ENCODE data around the gene GAS6. TPM values are rescaled to one million over a fixed set of nuclear protein-coding genes. Genes with fewer than 3 reads are reported as not detected.
"Not testable (repeated sequence)": the region's sequence is repeated elsewhere in the genome, so short reads cannot be mapped to it uniquely, and the experiment has no call there.

The GAS6 gene
- total RNA-seq, 1 donor, result 33.3 TPM

DNA sequence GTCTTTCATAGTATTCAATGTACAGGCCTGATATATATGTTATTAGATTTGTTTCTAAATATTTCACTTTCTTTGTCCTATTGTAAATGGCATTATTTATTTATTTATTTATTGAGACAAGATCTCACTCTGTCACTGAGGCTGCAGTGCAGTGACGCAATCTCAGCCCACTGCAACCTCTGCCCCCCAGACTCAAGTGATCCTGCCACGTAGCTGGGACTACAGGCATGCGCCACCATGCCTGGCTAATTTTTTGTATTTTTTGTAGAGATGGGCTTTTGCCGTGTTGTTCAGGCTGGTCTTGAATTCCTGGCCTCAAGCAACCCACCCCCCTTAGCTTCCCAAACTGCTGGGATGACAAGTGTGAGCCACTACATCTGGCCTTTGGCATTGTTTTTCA, 5.4 kb upstream of the GAS6 start:
- TF ChIP-seq, protein P1, sequence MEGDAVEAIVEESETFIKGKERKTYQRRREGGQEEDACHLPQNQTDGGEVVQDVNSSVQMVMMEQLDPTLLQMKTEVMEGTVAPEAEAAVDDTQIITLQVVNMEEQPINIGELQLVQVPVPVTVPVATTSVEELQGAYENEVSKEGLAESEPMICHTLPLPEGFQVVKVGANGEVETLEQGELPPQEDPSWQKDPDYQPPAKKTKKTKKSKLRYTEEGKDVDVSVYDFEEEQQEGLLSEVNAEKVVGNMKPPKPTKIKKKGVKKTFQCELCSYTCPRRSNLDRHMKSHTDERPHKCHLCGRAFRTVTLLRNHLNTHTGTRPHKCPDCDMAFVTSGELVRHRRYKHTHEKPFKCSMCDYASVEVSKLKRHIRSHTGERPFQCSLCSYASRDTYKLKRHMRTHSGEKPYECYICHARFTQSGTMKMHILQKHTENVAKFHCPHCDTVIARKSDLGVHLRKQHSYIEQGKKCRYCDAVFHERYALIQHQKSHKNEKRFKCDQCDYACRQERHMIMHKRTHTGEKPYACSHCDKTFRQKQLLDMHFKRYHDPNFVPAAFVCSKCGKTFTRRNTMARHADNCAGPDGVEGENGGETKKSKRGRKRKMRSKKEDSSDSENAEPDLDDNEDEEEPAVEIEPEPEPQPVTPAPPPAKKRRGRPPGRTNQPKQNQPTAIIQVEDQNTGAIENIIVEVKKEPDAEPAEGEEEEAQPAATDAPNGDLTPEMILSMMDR (IDR thresholded peaks at IDR 0.05; ENCODE audit: insufficient read depth, low read length), result no peak
- DNase-seq (ENCODE audit: low read depth), result no peak
- no peak overlapping the region for H3K4me3 ChIP-seq (ENCODE audit: low read depth, low read length)

DNA sequence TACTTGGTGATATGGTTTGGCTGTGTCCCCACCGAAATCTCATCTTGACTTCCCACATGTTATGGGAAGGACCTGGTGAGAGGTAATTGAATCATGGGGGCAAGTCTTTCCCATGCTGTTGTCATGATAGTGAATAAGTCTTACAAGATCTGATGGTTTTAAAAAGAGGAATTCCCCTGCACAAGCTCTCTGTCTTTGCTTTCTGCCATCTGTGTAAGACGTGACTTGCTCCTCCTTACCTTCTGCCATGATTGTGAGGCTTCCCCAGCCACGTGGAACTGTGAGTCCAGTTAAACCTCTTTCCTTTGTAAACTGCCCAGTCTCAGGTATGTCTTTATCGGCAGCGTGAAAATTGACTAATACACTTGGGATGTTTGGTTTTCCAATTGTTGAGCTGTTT, 4.0 kb upstream of the GAS6 start:
- not testable (repeated sequence) for H3K4me3 ChIP-seq (ENCODE audit: low read depth, low read length); DNase-seq (ENCODE audit: low read depth)

DNA sequence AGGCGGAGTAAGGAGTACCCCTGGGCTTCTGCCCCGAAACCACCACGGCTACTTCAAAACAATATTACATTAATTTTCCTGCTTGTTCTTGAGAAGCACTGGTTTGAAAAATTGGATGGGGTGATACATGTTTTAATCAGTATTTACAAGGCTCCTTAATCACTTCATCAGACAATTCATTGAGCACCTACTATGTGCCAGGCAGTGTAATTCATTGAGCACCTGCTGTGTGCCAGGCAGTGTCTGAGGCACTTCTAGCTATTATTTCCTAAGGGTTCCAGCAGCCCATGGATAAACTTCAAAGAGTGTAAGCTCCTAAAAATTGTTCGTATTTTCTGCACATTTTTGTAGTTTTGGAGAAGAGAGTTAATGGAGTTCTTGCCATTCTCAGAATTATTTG, 1.6 kb upstream of the GAS6 start:
- DNase-seq (ENCODE audit: low read depth), result no peak
- H3K4me3 ChIP-seq (ENCODE audit: low read depth, low read length), result no peak overlapping the region
- TF ChIP-seq, protein P1 (IDR thresholded peaks at IDR 0.05; ENCODE audit: insufficient read depth, low read length), result no peak

DNA sequence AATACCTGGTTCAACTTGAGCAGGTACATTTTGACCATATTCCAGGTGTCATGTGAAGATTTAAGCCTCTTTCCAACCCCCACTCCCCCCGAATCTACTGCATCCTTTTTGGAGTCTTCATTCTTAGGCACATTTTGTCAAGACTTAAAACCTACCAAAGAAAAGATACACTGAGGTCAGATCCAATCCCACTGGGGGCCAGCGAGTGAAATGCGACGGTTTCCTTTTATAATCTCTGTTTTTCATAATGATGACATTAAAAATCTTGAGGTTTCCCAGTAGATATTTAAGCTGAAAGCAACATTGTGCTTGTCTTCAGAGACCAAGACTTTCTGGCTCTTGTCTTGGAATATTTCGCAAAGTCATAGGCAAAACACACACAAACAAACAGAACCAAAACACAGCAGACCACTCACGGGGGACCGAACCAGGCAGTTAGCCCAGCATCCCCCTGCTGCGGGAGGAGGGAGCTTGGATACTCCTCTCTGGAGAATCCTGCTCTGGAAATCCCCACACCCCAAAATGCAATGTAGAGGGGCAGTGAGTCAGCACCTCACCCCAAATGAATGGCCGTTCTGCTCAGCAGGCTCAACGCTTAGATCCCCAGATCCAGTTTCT, 506 bp upstream of the GAS6 start:
- peak overlapping the region; percentile 67 for H3K4me3 ChIP-seq (ENCODE audit: low read depth, low read length)
- TF ChIP-seq, protein P1 (IDR thresholded peaks at IDR 0.05; ENCODE audit: insufficient read depth, low read length), result no peak
- DNase-seq (ENCODE audit: low read depth), result peak; percentile 31

DNA sequence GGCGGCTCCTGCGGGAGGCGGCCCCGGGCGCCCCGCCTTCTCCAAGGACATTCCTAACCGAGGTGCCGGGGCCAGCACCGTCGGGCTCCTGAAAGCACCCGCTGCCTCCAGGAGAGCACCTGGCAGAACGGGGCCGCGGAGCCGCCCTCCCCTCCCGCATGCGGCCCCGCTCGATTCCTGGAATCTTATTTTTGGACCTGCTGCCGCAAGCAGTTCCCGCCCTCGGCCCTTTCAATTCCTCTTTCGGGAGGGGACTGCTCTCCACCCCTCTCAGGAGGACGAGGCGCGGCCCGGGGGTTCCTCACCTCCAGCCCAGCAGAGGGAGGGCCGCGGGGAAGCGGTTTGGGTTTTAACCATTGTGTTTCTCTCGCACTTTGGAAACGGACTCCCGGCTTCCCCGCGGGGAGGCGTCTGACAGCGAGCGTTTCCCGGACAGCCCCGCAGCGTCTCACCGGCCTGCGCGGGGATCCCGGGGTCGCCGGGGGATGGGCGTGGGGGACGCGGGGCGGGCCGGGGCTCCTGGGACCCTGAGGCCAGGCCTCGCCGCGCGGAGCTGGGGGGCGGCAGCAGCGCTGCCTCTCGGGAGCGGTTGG, 849 bp downstream of the GAS6 start:
- peak; percentile 41 for DNase-seq (ENCODE audit: low read depth)
- H3K4me3 ChIP-seq (ENCODE audit: low read depth, low read length), result peak overlapping the region; percentile 67
- TF ChIP-seq, protein P1 (IDR thresholded peaks at IDR 0.05; ENCODE audit: insufficient read depth, low read length), result peak; percentile 37

DNA sequence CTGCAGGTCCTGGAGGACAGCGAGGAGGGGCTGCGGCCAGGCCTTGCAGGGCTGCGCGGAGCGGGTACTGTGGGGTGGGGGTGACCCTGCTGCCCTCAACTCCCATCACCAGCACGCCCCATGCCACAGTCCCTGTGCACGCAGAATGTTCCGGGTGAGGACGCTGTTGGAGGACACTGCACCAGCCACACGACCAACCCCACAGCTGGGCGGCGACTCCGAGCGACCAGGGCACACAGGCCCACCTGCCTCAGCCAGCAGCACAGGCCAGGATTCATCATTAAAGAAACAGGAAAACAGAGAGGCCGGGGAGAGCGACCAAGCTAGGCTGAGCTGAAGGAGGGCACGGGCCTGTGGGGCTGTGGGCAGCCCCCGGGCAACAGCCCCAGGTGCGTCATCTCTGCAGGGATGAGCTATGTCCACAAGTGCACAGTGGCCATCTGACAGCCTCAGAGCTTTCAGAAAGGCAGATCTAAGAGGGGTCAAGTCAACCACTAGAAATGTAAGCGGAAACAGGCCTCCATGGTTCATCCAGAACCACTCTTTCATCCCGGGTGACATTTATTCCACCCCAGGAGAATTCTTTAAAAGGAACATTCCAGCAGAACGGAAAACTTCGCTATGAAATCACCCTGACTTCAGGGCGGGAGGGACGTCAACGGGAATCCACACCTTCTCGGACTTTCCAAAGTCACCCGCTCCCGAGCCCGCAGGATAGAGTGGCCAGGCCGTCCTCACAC, 1.5 kb downstream of the GAS6 start:
- TF ChIP-seq, protein P1 (IDR thresholded peaks at IDR 0.05; ENCODE audit: insufficient read depth, low read length), result no peak
- peak; percentile 30 for DNase-seq (ENCODE audit: low read depth)
- peak overlapping the region; percentile 67 for H3K4me3 ChIP-seq (ENCODE audit: low read depth, low read length)

DNA sequence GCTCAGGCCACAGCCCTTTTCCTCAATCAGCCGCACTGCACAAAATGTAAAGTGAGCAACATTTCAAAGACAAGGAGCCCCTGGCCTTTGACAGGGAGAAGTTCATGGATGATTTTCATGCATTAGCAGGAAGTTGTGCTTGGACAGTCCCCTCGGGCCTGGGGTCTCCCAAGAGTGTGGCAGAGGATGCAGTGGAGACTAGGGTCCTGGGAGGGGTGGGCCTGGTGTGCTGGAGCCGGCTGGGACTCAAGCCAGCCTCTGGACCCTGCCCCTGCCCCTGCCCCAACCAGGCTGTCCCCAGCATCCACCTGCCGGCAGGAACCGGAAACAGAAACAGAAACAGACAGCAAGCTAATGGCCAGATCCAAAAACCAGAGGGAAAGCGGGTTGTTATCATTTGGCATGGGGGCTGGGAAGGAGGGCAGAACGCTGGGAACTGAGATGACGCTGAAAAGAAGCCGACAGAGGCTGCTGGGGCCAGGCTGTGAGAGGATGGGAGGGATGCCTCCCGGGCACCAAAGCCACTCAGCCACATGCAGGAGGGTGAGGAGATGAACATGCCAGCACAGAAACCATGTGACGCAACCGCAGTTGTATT, 2.3 kb downstream of the GAS6 start:
- no peak for DNase-seq (ENCODE audit: low read depth)
- peak overlapping the region; percentile 3 for H3K4me3 ChIP-seq (ENCODE audit: low read depth, low read length)

More for the DNA sequence above, 2.3 kb downstream of the GAS6 start:
- TF ChIP-seq, protein P1 (IDR thresholded peaks at IDR 0.05; ENCODE audit: insufficient read depth, low read length), result no peak
